ENCODE measurements around the gene FBXO41. TPM values are rescaled to one million over a fixed set of nuclear protein-coding genes. Genes with fewer than 3 reads are reported as not detected.
A peak's percentile ranks its signal among the peaks of the same experiment; 100 is the strongest.

The FBXO41 gene
- polyA plus RNA-seq, 1 of the 3 experiments (the other 2 are of a cell fraction) = 3.1 TPM

DNA sequence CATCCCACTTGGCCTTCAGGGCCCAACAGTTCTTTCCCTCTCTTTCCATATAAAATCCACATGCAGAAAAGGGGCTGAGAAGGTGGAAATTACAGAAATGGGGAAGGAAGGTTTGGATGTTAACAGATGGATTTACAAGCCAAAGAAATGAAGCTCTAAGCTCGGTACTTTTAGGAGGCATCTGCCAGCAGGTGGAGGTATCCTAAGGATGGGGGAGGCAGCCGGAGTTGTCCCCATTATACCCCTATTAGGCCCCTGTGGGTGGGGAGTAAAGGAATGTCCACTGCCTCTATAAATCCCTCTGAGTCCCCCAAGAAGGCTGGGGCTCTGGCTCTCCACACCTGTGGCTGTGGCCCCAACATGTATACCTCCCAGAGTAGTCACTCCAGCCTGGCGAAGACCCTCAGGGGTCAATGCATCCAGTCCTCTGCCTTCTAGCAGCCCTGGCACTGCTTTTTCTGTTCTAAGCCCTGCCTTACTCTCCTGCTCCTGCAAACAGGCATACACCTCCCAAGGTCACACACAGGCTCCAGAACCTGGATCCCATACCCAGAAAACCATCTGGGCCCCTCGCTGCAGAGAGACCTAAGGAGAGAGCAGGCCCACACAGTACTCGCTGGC, 1.2 kb downstream of the FBXO41 start (continued):
- no peak for TF ChIP-seq USF1 (IDR thresholded peaks at IDR 0.05; ENCODE audit: borderline replicate concordance, low read depth)

GRCh38 chr2:73281244-73281643, 3.0 kb downstream of the FBXO41 start:
- DNase-seq = no peak

GRCh38 chr2:73279852-73280251, 4.4 kb downstream of the FBXO41 start:
- Histone ChIP-seq H3K4me2 (no peak overlapping the region), H3K36me3 (replicated peaks in 1 of 2; ENCODE audit: control insufficient read depth in 1 of 2, insufficient read depth in 2 of 2, low read length in 1 of 2) (no peaks in the 10 kb centered on the region), H2AFZ (ENCODE audit: low read depth) (no peak overlapping the region), H4K20me1 (ENCODE audit: insufficient read depth) (no peaks in the 10 kb centered on the region; the same call in 1 of the 2 replicates), H3K79me2 (ENCODE audit: insufficient read depth) (peaks cover 6% of the 10 kb centered on the region; the same call in 1 of the 2 replicates), H3K9ac (no peak overlapping the region), H3K27ac (ENCODE audit: low read depth in 2 of 2, low read length in 1 of 2) (no peak overlapping the region), H3K9me3 (no peaks in the 10 kb centered on the region), H3K9me2 (no peaks in the 10 kb centered on the region), H3K4me3 (ENCODE audit: low read depth in 2 of 2, low read length in 1 of 2) (no peak overlapping the region), H3K27me3 (ENCODE audit: insufficient read depth) (no peaks in the 10 kb centered on the region), H3K4me1 (ENCODE audit: control insufficient read depth in 1 of 2, insufficient read depth in 2 of 2, low read depth in 1 of 2, low read length in 1 of 2) (peaks cover 6 to 11% of the 10 kb centered on the region in 2 experiments; a peak in 1 of 4 replicates), H3F3A (replicated peaks; ENCODE audit: insufficient read depth) (no peaks in the 10 kb centered on the region)
- CTCF ChIA-PET = interaction anchor here (1.4 to 6.0 kb wide), 2 partner anchors 10 to 103 kb away, joined by 5 to 25 read pairs; no protein-coding TSS in a partner anchor
- POLR2A ChIA-PET = no interaction called here
- TF ChIP-seq POLR2AphosphoS5 (IDR thresholded peaks at IDR 0.05; ENCODE audit: low read depth, low read length) = no peak
- TF ChIP-seq, protein P1, sequence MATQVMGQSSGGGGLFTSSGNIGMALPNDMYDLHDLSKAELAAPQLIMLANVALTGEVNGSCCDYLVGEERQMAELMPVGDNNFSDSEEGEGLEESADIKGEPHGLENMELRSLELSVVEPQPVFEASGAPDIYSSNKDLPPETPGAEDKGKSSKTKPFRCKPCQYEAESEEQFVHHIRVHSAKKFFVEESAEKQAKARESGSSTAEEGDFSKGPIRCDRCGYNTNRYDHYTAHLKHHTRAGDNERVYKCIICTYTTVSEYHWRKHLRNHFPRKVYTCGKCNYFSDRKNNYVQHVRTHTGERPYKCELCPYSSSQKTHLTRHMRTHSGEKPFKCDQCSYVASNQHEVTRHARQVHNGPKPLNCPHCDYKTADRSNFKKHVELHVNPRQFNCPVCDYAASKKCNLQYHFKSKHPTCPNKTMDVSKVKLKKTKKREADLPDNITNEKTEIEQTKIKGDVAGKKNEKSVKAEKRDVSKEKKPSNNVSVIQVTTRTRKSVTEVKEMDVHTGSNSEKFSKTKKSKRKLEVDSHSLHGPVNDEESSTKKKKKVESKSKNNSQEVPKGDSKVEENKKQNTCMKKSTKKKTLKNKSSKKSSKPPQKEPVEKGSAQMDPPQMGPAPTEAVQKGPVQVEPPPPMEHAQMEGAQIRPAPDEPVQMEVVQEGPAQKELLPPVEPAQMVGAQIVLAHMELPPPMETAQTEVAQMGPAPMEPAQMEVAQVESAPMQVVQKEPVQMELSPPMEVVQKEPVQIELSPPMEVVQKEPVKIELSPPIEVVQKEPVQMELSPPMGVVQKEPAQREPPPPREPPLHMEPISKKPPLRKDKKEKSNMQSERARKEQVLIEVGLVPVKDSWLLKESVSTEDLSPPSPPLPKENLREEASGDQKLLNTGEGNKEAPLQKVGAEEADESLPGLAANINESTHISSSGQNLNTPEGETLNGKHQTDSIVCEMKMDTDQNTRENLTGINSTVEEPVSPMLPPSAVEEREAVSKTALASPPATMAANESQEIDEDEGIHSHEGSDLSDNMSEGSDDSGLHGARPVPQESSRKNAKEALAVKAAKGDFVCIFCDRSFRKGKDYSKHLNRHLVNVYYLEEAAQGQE (IDR thresholded peaks at IDR 0.05; ENCODE audit: low read depth, low read length) = peak; percentile 88
- DNase-seq = no peak
- 88% methylated on average over 9 of the region's 9 CpGs for WGBS (ENCODE audit: low lambda C conversion rate)

More at GRCh38 chr2:73281244-73281643, 3.0 kb downstream of the FBXO41 start:
- no peaks in the 10 kb centered on the region for H3K27me3 ChIP-seq (ENCODE audit: insufficient read depth)
- H3K36me3 ChIP-seq (replicated peaks in 1 of 2; ENCODE audit: control insufficient read depth in 1 of 2, insufficient read depth in 2 of 2, low read length in 1 of 2) = no peaks in the 10 kb centered on the region
- POLR2A ChIA-PET = no interaction called here
- H3K79me2 ChIP-seq (ENCODE audit: insufficient read depth) = peaks cover 6% of the 10 kb centered on the region; the same call in 1 of the 2 replicates
- no peaks in the 10 kb centered on the region for H3K9me3 ChIP-seq
- TF ChIP-seq TCF12 (IDR thresholded peaks at IDR 0.05) = no peak
- no peak for TF ChIP-seq ELF1 (IDR thresholded peaks at IDR 0.05)
- no peaks in the 10 kb centered on the region for H3F3A ChIP-seq (replicated peaks; ENCODE audit: insufficient read depth)
- H3K4me2 ChIP-seq = no peak overlapping the region
- no peak overlapping the region for H3K9ac ChIP-seq
- no peak overlapping the region for H2AFZ ChIP-seq (ENCODE audit: low read depth)
- no peaks in the 10 kb centered on the region for H3K9me2 ChIP-seq
- no peak overlapping the region for H3K4me3 ChIP-seq (ENCODE audit: low read depth in 2 of 2, low read length in 1 of 2)
- H3K27ac ChIP-seq (ENCODE audit: low read depth in 2 of 2, low read length in 1 of 2) = no peak overlapping the region
- CTCF ChIA-PET = interaction anchor here (1.4 kb wide), 2 partner anchors 10 to 104 kb away, joined by 5 to 7 read pairs; no protein-coding TSS in a partner anchor
- H4K20me1 ChIP-seq (ENCODE audit: insufficient read depth) = no peaks in the 10 kb centered on the region; the same call in 1 of the 2 replicates
- H3K4me1 ChIP-seq (ENCODE audit: control insufficient read depth in 1 of 2, insufficient read depth in 2 of 2, low read depth in 1 of 2, low read length in 1 of 2) = peaks cover 6 to 16% of the 10 kb centered on the region in 2 experiments; a peak in 1 of 4 replicates

Measured in SK-N-SH (cell line).